HepG2 (cell line): ENCODE data around the gene HIVEP2. TPM values are rescaled to one million over a fixed set of nuclear protein-coding genes. Genes with fewer than 3 reads are reported as not detected.

ENCODE experiments used
- ATF7 ChIP-seq, 2 experiments: fragments of 450-650 bp in 1 of 2; sonication (generic) in 1 of 2; formaldehyde crosslinking in 1 of 2; IDR thresholded peaks; 2 replicates each; pipeline versions ENCODE4 v1.4.0 to v1.6.1; 2016 to 2020; ENCODE audit warnings: antibody characterized with exemption in 1 of 2, mild to moderate bottlenecking in 1 of 2, missing genetic modification reagents in 1 of 2
- BCLAF1 ChIP-seq: fragments of 450-650 bp; IDR thresholded peaks from 2 replicates; pipeline ENCODE4 v1.6.1; 2017; ENCODE audit warnings: mild to moderate bottlenecking
- FIP1L1 ChIP-seq: fragments of 200-400 bp; formaldehyde crosslinking; IDR thresholded peaks from 2 replicates; pipeline ENCODE4 v1.6.1; 2018; ENCODE audit warnings: low read depth, mild to moderate bottlenecking, low read length, moderate library complexity, borderline replicate concordance; ENCODE audit not compliant: insufficient read depth
- HMG20A ChIP-seq: IDR thresholded peaks from 2 replicates; pipeline ENCODE4 v1.6.1; 2016; ENCODE audit warnings: borderline replicate concordance
- HOXA9 ChIP-seq: sonication (generic); formaldehyde crosslinking; IDR thresholded peaks from 2 replicates; pipeline ENCODE4 v1.8.1; 2022; ENCODE audit warnings: missing genetic modification reagents, mild to moderate bottlenecking, moderate library complexity, borderline replicate concordance
- KLF6 ChIP-seq: IDR thresholded peaks from 2 replicates; pipeline ENCODE4 v1.8.0; 2016; ENCODE audit warnings: missing biosample characterization, missing genetic modification reagents
- SKIL ChIP-seq: sonication (generic); formaldehyde crosslinking; IDR thresholded peaks from 2 replicates; pipeline ENCODE4 v1.8.0; 2022; ENCODE audit warnings: missing genetic modification reagents, mild to moderate bottlenecking, moderate library complexity, borderline replicate concordance
- ZNF10 ChIP-seq: sonication (generic); formaldehyde crosslinking; IDR thresholded peaks from 2 replicates; pipeline ENCODE4 v1.4.0; 2020; ENCODE audit warnings: mild to moderate bottlenecking, low read depth, missing genetic modification reagents, borderline replicate concordance
- ZNF33A ChIP-seq: sonication (generic); formaldehyde crosslinking; IDR thresholded peaks from 2 replicates; pipeline ENCODE4 v1.5.1; 2020; ENCODE audit warnings: missing genetic modification reagents, mild to moderate bottlenecking, moderate library complexity, borderline replicate concordance
- ZNF747 ChIP-seq: sonication (generic); formaldehyde crosslinking; IDR thresholded peaks from 2 replicates; pipeline ENCODE4 v1.8.1; 2023; ENCODE audit warnings: missing genetic modification reagents, mild to moderate bottlenecking, borderline replicate concordance
- ZNF790 ChIP-seq: sonication (generic); formaldehyde crosslinking; IDR thresholded peaks from 2 replicates; pipeline ENCODE4 v1.8.0; 2022; ENCODE audit warnings: missing genetic modification reagents, mild to moderate bottlenecking, borderline replicate concordance
- ZSCAN20 ChIP-seq: sonication (generic); formaldehyde crosslinking; IDR thresholded peaks from 2 replicates; pipeline ENCODE4 v1.4.0; 2020; ENCODE audit warnings: missing genetic modification reagents, mild to moderate bottlenecking, borderline replicate concordance
- polyA plus RNA-seq, 8 experiments: library from polyadenylated mRNA; depleted of rRNA in 3 of 8; stranded (reverse) in 7 of 8; unstranded in 1 of 8; fragments of >200 nt; fragmentation: Illumina TruSeq in 4 of 8; extraction: Trizol in 4 of 8; gene quantifications; 2 replicates each; pipeline versions ENCODE4 v1.2.1 to v1.2.3, GENCODE V29; 2011 to 2016; ENCODE audit warnings: low read depth in 4 of 8, missing spikeins in 1 of 8, mixed read lengths in 1 of 8; ENCODE audit not compliant: insufficient read depth in 1 of 8
- total RNA-seq, 5 experiments: library from RNA; depleted of rRNA; stranded (reverse); fragments of >200 nt; fragmentation: Illumina TruSeq; extraction: Trizol; gene quantifications; 2 replicates each; pipeline ENCODE4 v1.2.3, GENCODE V29; 2016; ENCODE audit warnings: low read depth in 1 of 5
- TF ChIP-seq, protein P1 (sequence below): sonication (generic); formaldehyde crosslinking; IDR thresholded peaks from 2 replicates; pipeline ENCODE4 v1.4.0; 2020; ENCODE audit warnings: missing genetic modification reagents
- TF ChIP-seq, protein P2 (sequence below): sonication (generic); formaldehyde crosslinking; IDR thresholded peaks from 2 replicates; pipeline ENCODE4 v1.4.0; 2020; ENCODE audit warnings: mild to moderate bottlenecking, missing genetic modification reagents
- TF ChIP-seq, protein P3 (sequence below), 2 experiments: sonication (generic) in 1 of 2; formaldehyde crosslinking in 1 of 2; IDR thresholded peaks; 2 replicates each; pipeline versions ENCODE4 v1.4.0 to v1.6.1; 2016 to 2020; ENCODE audit warnings: borderline replicate concordance in 1 of 2, low read depth in 1 of 2, mild to moderate bottlenecking in 1 of 2, missing genetic modification reagents in 1 of 2

The HIVEP2 gene
- total and polyA plus RNA-seq, 2 of the 13 experiments (the other 11 are each of a cell fraction or from before 2014, with no cell fraction given): 3.4 to 12.9 TPM

DNA sequence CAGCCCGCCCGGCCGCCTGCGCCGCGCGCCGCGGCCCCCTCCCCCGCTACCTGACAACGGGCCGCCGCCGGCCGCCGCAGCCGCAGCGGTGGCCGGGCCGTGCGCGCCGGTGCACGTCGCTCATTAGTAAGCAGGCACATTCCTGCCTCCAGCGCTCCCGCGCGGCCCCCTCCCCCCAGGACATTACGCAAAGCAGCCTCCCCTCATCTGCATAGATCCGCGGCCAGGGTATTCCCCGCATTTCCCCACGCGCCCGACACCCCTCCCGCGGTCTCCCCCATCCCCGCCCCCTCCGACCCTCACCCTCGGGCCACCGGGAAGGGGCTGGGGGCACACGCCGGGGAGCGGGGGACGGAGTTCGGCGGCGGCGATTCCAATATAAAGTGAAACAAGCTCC lies at the start of gene HIVEP2 (continued):
- TF ChIP-seq ZNF10 (CRISPR knock-in tag) (no peak), HOXA9 (CRISPR knock-in tag) (no peak; the same call in 1 of the 2 replicates), BCLAF1 (no peak), KLF6 (no peak), ZNF33A (CRISPR knock-in tag) (no peak), HMG20A (CRISPR knock-in tag) (no peak), FIP1L1 (no peak), SKIL (CRISPR knock-in tag) (0 out of 2 replicates have a peak, but pooled peaks have one; percentile 36), ZNF747 (CRISPR knock-in tag) (no peak), ZNF790 (CRISPR knock-in tag) (no peak), ATF7 (IDR thresholded peaks at IDR 0.05) (no peak), ATF7 (CRISPR knock-in tag; IDR thresholded peaks at IDR 0.05) (no peak), ZSCAN20 (CRISPR knock-in tag) (0 out of 2 replicates have a peak, but pooled peaks have one; percentile 17)
- TF ChIP-seq, protein P1, sequence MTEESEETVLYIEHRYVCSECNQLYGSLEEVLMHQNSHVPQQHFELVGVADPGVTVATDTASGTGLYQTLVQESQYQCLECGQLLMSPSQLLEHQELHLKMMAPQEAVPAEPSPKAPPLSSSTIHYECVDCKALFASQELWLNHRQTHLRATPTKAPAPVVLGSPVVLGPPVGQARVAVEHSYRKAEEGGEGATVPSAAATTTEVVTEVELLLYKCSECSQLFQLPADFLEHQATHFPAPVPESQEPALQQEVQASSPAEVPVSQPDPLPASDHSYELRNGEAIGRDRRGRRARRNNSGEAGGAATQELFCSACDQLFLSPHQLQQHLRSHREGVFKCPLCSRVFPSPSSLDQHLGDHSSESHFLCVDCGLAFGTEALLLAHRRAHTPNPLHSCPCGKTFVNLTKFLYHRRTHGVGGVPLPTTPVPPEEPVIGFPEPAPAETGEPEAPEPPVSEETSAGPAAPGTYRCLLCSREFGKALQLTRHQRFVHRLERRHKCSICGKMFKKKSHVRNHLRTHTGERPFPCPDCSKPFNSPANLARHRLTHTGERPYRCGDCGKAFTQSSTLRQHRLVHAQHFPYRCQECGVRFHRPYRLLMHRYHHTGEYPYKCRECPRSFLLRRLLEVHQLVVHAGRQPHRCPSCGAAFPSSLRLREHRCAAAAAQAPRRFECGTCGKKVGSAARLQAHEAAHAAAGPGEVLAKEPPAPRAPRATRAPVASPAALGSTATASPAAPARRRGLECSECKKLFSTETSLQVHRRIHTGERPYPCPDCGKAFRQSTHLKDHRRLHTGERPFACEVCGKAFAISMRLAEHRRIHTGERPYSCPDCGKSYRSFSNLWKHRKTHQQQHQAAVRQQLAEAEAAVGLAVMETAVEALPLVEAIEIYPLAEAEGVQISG (CRISPR knock-in tag): 0 out of 2 replicates have a peak, but pooled peaks have one; percentile 25
- TF ChIP-seq, protein P2, sequence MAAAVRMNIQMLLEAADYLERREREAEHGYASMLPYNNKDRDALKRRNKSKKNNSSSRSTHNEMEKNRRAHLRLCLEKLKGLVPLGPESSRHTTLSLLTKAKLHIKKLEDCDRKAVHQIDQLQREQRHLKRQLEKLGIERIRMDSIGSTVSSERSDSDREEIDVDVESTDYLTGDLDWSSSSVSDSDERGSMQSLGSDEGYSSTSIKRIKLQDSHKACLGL (CRISPR knock-in tag): no peak
- TF ChIP-seq, protein P3, sequence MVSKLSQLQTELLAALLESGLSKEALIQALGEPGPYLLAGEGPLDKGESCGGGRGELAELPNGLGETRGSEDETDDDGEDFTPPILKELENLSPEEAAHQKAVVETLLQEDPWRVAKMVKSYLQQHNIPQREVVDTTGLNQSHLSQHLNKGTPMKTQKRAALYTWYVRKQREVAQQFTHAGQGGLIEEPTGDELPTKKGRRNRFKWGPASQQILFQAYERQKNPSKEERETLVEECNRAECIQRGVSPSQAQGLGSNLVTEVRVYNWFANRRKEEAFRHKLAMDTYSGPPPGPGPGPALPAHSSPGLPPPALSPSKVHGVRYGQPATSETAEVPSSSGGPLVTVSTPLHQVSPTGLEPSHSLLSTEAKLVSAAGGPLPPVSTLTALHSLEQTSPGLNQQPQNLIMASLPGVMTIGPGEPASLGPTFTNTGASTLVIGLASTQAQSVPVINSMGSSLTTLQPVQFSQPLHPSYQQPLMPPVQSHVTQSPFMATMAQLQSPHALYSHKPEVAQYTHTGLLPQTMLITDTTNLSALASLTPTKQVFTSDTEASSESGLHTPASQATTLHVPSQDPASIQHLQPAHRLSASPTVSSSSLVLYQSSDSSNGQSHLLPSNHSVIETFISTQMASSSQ (IDR thresholded peaks at IDR 0.05; ENCODE audit: low read depth): no peak
- TF ChIP-seq, protein P3 (CRISPR knock-in tag; IDR thresholded peaks at IDR 0.05; ENCODE audit: borderline replicate concordance): 0 out of 2 replicates have a peak, but pooled peaks have one; percentile 38
